NK-92 treated with Interleukin-12 subunit alpha and Interleukin-12 subunit beta, amount 100 ng/mL, for 24 hours (cell line): ENCODE data around the gene NPNT.

Experiments
- DNase-seq: peaks from one replicate; lab custom pipeline; 2025; lab: John Stamatoyannopoulos, UW

Gene NPNT

DNA sequence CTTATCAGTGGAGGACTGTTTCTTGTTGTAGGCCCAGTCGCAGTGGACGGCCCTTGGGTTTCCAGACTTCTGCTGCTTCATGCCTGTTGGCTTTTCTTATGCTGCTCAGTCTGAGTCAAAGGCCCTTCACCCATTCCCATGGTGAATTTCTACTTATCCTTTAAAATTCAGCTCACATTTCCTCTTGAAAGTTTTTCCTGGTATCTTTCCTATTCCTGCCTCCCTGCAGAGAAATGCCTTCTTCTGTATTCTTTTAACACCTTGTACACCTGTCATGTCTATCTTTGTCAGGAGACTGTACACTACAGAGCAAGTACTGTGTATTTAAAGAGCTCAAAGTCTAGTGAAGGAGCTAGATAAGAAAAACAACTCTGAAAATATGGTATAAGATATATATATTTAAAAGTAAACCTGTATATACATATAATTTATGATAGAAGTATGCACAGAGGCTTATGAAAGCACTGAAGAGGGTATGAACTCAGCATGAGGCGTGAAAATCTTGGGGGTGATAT lies 22.0 kb downstream of the NPNT start:
- DNase-seq, result no peak

DNA sequence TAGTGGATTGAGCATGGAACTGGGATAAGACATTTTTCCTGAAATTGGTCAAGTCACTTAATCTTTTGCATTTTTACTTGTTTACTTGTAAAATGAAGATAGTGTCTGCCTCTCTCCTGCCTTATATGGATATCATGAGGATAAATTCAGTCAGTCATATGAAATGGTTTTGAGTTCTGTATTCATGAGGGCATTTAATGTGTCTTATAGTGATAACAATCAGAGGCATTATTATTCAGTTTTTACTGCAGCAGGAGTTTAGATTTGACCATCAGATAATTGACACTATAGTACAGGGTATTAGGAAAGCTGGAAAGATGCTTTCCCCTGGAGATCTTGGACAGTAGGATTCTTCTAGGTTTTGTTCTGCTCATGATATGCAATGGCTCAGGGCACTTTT lies 26.0 kb downstream of the NPNT start:
- DNase-seq, result no peak

DNA sequence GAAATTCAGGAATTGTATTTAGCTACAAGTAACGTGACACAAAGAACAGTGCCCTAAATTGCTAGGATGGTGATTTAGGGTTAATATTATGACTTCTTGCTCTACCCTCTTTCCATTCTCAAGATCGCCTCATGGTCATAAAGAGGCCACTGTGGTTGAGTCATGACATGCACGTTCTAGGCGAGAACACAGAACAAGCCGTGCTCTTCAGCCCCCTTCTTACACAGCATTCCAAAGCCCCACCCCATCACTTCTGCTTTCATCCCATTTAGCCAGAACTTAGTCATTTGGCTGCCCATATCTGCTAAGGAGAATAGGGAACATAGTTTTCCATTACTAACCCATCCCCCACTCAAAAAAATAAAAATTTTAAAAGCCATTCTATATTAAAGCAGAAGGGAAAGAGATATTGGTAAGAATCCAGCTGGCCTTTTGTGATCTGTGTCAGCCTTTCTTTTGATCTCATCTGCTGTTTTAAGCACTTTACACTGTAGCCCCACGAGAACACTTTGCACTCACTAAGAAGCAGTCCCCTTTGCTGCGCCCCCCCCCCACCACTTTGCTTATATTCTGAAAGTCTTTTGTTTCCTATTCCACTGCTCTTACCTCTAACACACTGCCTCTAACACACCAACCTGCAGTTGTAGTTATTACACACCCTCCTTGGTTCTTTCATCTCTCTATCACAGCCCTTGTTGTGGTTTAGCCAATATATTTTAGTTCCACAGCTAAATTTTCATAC lies 28.4 kb downstream of the NPNT start:
- DNase-seq, result no peak

DNA sequence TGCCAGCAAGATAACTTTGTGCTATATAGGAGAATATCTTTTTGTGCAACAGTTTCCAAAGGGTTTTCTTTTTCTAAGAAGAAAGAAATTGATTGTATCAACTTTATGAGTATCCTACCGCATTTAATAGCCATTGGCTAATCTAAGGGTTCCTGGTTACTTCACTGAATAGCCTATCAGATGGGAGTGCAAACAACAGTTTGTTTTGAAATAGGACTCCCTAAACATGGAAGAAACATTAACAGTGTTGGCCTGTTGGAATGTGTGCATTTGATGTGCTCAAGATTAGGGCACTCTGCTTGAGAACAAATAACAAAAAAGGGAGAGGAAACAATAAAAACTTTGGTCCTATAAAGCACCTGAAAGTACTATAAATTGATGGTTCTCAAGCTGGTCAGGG lies 29.1 kb downstream of the NPNT start:
- DNase-seq, result no peak

DNA sequence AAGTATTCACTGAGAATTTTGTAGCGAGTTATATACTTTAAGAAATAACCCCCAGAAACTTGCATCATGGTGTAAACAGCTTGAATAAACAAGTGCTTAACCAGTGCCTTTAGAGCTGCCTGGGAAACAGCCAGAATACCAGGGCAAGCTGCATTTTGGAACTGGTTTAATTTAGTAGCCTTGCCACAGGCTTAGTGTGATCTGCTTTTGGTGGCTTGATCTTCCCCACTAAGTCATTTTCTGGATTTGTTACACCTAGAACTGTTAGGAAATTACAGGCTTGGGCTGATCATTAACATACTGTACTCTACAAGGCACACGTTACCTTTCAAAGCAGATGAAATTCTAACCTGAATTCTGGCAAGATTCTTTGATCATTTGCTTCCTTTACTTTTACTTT lies 35.4 kb downstream of the NPNT start:
- no peak for DNase-seq

DNA sequence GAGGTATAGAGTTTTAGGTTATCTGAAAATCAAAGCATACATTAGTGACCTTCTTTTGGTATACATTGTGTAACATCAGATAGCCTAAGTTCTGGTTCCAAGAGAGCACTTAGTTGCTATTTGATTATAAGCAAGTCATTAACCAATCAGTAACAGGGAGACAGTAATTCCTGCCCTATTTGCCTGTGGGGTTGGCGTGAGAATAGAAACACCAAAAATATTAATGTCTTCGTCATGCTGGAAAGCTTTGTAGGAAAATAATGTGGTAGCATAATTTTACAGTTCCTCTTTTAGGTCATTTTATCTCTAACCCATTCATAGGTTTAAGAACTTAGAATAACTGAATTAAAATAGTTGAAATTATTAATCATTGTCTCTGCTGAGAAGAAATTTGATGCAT lies 37.8 kb downstream of the NPNT start:
- no peak for DNase-seq

DNA sequence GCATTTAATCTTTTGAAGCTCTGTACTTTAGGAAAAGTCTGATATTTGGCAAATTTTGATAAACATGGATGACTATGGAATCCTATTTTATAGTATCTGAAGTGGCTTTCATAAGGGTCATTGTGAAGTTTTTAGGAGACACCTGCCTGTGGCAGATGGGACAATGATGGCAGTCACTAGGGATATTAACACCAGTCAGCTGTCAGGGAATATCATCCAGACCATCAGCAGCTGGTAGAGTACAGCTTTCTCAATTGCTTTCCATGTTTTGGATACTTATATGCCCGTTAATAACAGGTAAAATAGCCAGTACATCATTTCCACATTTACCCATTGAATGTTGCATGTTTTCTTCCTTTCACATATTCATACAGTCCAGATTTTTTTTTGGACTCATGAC lies 39.1 kb downstream of the NPNT start:
- DNase-seq, result no peak

DNA sequence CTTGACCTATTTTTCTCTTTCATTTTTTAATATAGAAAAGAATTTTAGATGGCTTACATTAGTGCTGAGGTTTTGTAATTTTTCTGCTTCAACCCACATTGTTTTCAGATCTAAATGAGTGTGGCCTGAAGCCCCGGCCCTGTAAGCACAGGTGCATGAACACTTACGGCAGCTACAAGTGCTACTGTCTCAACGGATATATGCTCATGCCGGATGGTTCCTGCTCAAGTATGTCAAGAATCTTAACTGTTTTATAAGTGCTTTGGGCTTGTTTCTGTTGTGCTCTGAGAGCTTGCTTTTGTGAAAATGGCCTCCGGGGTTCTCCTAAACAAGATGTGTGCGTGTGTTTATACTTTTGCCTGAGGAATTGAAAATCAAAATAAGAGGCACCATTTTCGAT lies 41.6 kb downstream of the NPNT start:
- no peak for DNase-seq

DNA sequence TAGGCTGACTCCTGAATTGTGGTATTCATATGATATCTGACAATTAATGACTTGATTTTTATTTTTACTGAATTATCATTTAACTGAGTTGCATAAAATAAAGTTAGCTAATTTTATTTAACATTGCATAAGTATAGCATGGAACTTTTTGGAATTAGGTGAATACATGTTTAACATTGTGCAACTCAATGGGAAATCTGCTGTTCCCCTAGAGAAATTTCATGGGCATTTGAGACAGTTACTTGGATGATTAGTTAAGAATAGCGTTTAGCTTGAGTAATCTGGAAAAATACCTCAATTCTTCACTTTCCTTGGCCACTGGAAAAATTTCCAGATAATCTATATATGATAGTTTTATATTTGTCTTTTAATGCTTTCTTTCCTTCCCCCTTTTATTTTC lies 42.5 kb downstream of the NPNT start:
- DNase-seq, result no peak

DNA sequence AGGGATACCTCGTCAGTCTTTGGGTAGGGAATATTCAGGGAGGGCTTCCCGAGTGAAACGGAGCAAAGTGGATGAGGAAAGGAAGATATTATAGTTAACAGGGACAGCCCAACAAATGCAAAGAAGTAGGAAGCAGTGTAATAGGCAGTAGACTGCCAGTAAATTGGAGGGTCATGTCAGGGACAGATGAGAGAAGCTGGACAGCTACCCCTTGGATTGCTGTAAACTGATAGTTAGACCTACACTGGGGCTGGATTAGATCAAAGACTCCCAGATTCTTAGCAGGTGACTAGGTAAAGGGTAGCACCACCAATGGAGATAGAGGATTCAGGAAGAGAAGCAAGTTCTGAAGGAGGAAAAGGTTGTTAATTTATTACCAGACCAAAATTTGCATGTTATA lies 48.0 kb downstream of the NPNT start:
- DNase-seq, result no peak

DNA sequence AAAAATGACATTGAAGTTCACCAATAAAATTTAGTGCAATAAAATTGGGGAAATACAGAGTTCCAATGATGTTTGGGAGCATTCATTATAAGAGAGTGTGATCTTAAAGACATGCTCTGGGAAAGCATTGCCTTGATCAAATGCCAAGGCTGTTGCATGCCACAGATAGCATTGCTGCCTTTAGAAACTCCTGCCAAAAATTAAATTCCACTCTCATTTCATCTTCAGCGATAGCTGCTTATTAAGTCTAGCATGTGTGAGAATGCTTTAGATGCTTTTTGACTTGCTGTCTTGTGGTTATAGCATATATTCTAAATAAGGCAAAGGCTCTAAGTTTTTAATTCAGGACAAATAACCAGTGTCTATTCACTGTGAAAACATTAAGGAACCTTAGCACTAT lies 49.3 kb downstream of the NPNT start:
- no peak for DNase-seq

DNA sequence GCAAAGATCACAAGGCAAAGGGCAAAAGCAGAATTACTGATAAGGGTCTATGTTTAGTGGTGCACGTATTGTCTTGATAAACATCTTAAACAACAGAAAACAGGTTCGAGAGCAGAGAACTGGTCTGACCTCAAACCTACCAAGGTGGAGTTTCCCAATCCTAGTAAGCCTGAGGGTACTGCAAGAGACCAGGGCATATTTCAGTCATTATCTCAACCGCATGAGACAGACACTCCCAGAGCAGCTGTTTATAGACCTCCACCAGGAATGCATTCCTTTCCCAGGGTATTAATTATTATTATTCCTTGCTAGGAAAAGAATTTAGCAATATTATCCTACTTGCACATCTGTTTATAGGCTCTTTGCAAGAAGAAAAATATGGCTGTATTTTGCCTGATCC lies 51.5 kb downstream of the NPNT start:
- no peak for DNase-seq

DNA sequence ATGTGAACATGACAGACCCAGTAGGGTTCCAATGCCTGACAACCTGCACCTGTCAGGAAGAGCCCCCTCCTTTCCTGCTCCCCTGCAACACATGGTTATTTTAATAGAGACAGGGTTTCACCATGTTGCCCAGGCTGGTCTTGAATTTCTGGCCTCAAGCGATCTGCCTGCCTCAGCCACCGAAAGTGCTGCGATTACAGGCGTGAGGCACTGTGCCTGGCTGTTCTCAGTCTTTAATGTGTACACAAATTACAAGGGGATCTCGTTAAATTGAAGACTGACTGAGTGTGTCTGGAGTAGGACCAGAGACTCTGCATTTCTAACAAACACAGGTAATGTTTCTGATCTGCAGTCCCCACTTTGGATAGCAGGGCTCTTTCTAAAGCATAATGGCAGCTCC lies 55.4 kb downstream of the NPNT start:
- no peak for DNase-seq

DNA sequence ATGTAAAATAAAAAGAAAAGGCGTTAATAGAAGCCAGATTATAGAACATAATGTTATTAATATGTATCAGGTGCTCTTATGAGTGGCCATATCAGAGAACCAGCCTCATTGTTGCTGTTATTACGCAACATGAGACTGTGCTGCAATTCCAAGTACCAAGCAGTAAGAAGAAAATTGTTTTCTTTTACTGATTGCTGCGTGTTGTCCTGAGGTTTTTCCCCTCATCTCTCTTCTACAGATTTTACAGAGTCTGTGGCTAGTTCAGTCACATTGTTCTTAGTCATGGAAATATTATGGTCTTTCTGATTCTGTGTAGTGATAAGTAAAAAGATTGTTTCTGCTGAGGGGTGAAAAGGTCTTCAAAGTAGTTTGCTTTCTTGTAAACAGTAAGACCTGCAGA lies 55.9 kb downstream of the NPNT start:
- DNase-seq, result no peak

DNA sequence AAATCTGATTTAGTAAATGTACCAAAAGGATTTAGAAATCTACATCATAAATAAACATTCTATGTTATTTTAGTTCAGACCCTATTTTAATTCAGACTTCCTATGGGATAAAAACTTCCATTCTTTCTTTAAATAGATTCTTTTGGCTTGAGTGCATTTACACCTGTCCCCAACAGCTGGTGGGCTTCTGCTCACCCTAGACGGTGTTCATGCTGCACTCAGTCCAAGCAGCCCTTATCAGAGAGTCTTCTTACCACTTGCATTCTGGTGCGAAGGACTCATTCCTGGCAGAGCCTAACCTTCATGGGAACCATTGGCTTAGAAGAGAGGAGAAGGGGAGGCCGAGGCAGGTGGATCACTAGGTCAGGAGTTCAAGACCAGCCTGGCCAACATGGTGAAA lies 57.3 kb downstream of the NPNT start:
- DNase-seq, result no peak

DNA sequence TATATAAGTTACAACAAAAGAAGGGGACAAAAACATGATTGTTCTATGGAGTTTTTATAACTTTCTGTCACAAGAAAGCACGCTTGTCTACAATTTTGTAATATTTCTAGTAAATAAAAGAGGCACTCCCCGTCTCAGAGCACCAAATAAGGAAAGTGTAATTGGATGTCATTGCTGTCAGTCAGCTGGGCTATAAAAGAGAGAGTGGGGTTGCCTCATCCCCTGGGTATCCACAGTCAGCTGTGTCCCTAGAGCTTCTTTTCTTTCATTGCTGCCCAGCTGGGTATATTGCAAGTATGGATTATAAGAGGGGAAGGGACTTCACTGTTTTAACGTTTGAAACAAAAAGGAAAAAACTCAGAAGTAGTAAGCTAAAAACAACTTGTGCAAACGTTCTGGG lies 61.3 kb downstream of the NPNT start:
- no peak for DNase-seq

DNA sequence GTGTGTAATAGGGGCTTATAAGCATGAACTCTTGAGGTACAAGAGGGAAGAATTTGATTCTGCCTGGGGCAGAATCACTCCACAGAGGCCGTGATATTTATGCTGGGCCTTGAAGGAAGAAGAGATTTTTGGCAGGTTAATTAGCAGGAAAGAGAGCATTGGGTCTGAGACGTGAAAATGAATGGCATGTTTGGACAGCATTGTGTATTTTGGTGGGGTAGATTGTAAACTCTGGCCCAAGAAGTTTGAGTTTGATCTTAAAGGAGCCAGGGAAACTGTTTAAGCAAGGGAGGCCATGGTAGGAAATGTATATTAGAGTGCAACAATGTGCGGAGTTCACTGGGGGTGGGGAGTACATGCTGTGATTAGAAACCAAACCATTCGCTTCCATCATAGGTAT lies 62.4 kb downstream of the NPNT start:
- DNase-seq, result no peak

DNA sequence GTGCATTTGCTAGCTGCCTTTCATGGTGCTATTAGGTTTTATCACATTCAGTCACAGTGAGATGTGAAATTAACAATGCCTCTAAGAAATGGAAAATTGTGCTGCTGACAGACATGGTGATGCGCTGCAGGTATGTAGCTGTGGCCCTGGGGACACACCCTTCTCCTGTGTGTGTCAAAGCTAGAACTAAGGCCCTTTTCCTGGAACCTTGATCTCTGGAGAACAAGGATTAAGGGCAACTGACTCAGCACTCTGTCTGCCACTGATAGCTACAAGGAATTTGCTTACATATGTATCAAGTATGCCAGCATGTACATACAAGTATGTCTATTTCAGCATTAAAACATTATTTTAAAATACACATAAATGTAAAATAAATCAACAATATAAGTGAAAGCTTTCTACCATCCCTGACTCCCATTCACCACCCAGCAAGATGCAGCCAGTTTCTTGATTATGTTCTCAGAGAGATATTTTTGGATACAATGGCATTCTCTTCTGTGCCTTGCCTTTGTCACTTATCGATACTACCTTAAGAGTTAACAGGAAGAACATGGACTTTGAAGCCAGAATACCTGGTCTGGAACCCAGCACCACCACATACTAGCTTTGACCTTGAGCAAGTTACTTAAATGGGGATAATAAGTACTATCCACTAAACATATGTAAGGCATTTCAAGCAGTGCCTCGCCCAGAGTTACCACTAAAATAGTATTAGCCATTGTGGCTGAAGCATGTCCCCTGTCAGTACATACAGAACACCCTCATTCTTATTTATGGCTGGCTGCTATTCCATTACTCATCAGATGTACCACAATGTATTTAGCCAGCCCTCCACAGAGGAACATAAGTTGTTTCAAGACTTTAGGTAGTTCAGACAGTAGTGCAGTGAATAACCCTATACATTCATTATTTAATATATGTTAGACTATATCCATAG lies 68.5 kb downstream of the NPNT start:
- DNase-seq, result no peak

DNA sequence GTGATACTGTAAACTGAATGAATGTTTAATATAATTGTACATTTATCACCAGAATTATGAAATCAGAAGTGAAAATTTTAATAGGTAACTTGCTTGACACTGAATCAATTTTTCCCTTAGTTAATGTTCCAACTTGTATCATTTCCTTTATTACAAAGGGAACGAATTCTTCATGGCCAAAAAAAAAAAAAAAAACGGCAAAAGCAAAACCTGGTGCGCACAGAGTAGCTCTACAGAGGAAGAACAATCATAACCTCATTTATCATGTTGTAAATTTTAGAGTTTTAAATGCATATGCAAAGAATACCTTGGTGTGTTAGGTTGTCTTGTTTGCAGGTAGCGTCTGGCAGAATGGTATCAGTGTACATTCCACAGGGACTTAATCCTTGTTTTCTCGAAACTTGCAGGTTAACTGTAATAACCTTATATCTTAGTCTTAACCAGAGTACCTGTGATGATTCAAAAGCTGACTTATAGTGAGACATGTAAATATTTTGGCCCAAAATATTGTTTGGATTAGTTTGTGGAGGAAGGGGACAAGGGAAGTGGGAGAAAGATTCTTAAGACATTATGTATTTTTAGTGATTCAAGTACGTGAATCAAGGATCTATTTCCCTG lies 70.0 kb downstream of the NPNT start:
- DNase-seq, result no peak

DNA sequence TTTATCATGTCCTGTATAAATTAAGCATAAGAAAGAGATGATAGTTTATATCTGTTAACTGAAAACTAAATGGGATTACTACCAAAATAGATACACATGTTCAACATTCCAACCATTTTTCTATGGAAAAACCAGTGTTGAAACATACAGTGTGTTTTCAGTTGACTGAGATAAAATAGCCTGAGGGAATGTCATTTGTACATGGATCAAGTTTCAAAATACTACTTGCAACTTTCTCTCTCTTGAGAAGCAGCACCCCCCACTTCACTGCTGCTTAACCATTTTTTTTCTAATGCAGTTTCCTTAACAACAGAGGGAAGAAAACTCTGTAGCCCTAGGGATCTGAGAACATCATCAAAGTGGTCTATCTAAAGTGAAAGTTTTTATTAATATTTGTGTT lies 70.8 kb downstream of the NPNT start:
- no peak for DNase-seq

DNA sequence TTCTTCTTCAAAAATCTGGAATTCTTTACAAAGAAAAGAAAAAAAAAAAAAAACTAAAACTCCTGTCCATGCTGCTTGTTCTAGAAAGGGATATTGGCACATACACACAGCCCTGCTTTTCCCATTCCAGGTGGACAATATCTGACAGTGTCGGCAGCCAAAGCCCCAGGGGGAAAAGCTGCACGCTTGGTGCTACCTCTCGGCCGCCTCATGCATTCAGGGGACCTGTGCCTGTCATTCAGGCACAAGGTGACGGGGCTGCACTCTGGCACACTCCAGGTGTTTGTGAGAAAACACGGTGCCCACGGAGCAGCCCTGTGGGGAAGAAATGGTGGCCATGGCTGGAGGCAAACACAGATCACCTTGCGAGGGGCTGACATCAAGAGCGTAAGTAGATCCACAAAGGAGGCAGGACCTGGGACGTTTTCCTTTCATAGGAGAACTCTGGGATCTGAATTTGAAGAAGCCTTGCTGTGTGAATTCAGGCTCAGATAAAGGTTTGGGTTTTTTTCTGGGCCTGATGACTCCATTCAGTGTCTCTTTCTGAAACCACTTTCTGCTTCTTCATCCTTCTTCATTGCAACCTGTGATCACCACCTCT lies 71.9 kb downstream of the NPNT start:
- no peak for DNase-seq

DNA sequence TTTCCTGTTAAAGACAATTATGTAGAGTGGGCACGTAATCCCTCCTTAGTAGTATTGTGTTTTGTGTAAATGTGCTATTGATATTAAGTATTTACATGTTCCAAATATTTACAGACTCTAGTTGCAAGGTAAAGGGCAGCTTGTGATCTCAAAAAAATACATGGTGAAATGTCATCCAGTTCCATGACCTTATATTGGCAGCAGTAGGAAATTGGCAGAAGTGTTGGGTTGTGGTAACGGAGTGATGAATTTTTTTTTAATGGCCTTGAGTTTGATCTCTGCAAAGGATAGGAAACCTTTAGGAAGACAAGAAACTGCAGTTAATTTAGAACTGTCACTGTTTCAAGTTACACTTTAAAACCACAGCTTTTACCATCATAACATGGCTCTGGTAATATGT lies 74.3 kb downstream of the NPNT start:
- no peak for DNase-seq
